OCI-LY7 (cell line): ENCODE results near the gene BRAF.

ENCODE experiments used
- CTCF ChIP-seq: fragments of 200-600 bp; sonication (generic); conservative IDR thresholded peaks from 2 replicates; pipeline ENCODE4 v1.5.1; 2014; ENCODE audit warnings: mild to moderate bottlenecking, antibody characterized with exemption, low read length, moderate library complexity, mixed read lengths
- EZH2phosphoT487 ChIP-seq: fragments of 200-600 bp; sonication (generic); IDR thresholded peaks from 2 replicates; pipeline ENCODE4 v1.6.1; 2018; ENCODE audit warnings: low read depth, borderline replicate concordance, mild to moderate bottlenecking, mixed run types, antibody characterized with exemption, low read length, moderate library complexity, mixed read lengths

GRCh38 chr7:140773104-140773503 lies 151.6 kb downstream of the BRAF start:
- TF ChIP-seq CTCF = no peak
- TF ChIP-seq EZH2phosphoT487 = no peak
